Measurements from ENCODE around the gene NMNAT1.

DNA sequence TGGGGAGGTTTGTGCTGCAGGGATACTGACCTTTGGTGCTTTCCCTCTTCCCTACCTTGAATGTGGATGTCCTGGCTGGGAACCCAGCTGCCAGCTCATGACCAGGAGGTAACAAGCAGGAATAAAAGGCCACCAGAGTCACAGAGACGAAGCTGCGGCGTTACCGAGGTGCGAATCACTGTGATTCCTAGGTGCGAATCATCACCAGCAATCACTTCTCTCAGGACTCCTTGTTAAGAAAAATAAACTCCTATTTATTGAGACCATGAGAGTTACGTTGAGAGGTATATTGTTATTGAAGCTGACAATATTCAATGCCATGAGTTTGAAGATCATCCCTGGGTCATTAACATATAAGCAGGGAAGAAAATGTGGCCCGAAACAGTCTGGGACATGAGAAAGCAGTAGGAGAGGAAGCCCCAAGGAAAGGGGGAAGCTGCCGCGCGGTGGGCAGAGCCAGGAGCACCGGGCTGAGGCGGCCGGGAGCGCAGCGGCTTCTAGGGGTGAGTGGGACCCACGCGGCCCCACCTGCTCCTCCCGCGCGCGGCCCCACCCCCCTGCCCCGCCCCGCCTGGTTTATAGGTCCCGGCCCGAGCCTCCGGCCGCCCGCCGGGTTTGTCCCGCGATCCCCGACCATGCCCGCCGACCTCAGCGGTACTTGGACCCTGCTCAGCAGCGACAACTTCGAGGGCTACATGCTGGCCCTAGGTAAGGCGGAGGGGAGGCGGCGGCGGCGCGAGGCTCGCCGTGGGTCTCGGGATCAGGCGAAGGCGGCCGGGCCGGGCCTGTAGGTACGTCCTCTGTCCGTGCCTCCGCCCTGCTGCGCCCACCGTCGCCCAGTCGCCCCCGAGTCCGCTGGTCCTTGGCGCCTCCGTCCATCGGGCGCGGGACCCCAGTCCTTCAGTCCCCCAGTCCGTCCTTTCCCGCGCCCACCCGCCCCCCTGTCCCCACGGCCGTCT lies 53.6 kb downstream of the NMNAT1 start, which contains the start of gene RBP7:
- peak in 1 of 2 donors; percentile 23 for TF ChIP-seq POLR2A (IDR thresholded peaks at IDR 0.05)
- TF ChIP-seq, protein P1, sequence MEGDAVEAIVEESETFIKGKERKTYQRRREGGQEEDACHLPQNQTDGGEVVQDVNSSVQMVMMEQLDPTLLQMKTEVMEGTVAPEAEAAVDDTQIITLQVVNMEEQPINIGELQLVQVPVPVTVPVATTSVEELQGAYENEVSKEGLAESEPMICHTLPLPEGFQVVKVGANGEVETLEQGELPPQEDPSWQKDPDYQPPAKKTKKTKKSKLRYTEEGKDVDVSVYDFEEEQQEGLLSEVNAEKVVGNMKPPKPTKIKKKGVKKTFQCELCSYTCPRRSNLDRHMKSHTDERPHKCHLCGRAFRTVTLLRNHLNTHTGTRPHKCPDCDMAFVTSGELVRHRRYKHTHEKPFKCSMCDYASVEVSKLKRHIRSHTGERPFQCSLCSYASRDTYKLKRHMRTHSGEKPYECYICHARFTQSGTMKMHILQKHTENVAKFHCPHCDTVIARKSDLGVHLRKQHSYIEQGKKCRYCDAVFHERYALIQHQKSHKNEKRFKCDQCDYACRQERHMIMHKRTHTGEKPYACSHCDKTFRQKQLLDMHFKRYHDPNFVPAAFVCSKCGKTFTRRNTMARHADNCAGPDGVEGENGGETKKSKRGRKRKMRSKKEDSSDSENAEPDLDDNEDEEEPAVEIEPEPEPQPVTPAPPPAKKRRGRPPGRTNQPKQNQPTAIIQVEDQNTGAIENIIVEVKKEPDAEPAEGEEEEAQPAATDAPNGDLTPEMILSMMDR (IDR thresholded peaks at IDR 0.05 in 4 of 5, conservative IDR thresholded peaks at IDR 0.05 in 1 of 5) = no peak

Measured in gastrocnemius medialis (tissue), 4 donors.